ENCODE data around the gene SPTLC3. TPM values are rescaled to one million over a fixed set of nuclear protein-coding genes. Genes with fewer than 3 reads are reported as not detected.

Gene SPTLC3
- polyA plus RNA-seq, 1 donor from 2014 or later = not detected

DNA sequence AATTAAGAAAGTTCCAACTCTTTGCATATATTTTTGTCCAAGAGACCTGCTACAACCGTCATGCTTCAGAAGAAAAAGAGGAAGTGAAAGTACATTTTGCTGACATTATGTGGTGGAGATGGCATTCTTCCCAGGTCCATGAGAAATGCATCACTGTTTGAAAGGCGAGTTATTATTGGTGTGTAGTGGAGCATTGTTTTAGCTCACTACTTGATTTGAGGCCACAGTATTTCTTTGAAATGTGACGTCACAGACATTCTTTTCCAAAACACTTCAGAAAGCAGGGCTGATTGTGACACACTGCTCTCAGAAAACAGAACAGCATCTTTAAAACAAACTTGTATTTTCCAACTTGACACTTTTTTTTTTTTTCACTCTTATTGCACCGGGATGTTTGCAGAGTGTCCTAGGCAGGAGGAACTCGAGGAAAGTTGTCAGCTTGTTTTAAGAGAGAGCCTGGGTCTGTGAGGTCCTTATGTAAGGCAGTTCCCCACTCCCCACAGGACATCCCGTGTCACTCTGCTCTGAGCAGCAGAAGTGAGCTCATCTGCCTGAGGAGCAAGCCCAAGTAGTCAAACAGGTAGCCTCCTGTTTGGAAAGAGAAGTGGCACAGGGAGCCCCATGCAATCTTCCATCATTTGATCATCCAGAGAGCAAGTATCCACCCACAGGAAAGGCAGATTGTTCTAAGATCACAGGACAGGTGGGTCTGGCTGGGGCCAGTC lies 1.1 kb downstream of the SPTLC3 start:
- H3F3A ChIP-seq (ENCODE audit: insufficient read depth, low read length, poor library complexity, severe bottlenecking) = no peaks in the 10 kb centered on the region
- H3K36me3 ChIP-seq (ENCODE audit: insufficient read depth, low read length) = no peaks in the 10 kb centered on the region
- H3K9me3 ChIP-seq (ENCODE audit: low read length) = no peaks in the 10 kb centered on the region
- TF ChIP-seq, protein P1, sequence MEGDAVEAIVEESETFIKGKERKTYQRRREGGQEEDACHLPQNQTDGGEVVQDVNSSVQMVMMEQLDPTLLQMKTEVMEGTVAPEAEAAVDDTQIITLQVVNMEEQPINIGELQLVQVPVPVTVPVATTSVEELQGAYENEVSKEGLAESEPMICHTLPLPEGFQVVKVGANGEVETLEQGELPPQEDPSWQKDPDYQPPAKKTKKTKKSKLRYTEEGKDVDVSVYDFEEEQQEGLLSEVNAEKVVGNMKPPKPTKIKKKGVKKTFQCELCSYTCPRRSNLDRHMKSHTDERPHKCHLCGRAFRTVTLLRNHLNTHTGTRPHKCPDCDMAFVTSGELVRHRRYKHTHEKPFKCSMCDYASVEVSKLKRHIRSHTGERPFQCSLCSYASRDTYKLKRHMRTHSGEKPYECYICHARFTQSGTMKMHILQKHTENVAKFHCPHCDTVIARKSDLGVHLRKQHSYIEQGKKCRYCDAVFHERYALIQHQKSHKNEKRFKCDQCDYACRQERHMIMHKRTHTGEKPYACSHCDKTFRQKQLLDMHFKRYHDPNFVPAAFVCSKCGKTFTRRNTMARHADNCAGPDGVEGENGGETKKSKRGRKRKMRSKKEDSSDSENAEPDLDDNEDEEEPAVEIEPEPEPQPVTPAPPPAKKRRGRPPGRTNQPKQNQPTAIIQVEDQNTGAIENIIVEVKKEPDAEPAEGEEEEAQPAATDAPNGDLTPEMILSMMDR (IDR thresholded peaks at IDR 0.05; ENCODE audit: poor library complexity, severe bottlenecking) = no peak
- TF ChIP-seq, protein P2, sequence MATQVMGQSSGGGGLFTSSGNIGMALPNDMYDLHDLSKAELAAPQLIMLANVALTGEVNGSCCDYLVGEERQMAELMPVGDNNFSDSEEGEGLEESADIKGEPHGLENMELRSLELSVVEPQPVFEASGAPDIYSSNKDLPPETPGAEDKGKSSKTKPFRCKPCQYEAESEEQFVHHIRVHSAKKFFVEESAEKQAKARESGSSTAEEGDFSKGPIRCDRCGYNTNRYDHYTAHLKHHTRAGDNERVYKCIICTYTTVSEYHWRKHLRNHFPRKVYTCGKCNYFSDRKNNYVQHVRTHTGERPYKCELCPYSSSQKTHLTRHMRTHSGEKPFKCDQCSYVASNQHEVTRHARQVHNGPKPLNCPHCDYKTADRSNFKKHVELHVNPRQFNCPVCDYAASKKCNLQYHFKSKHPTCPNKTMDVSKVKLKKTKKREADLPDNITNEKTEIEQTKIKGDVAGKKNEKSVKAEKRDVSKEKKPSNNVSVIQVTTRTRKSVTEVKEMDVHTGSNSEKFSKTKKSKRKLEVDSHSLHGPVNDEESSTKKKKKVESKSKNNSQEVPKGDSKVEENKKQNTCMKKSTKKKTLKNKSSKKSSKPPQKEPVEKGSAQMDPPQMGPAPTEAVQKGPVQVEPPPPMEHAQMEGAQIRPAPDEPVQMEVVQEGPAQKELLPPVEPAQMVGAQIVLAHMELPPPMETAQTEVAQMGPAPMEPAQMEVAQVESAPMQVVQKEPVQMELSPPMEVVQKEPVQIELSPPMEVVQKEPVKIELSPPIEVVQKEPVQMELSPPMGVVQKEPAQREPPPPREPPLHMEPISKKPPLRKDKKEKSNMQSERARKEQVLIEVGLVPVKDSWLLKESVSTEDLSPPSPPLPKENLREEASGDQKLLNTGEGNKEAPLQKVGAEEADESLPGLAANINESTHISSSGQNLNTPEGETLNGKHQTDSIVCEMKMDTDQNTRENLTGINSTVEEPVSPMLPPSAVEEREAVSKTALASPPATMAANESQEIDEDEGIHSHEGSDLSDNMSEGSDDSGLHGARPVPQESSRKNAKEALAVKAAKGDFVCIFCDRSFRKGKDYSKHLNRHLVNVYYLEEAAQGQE (IDR thresholded peaks at IDR 0.05; ENCODE audit: borderline replicate concordance) = no peak
- TF ChIP-seq POLR2AphosphoS5 (IDR thresholded peaks at IDR 0.05) = no peak
- TF ChIP-seq SMC3 (conservative IDR thresholded peaks at IDR 0.05; ENCODE audit: poor library complexity) = no peak
- no peak for TF ChIP-seq EP300 (conservative IDR thresholded peaks at IDR 0.05; ENCODE audit: poor library complexity, severe bottlenecking)
- no peak for TF ChIP-seq TAF1 (IDR thresholded peaks at IDR 0.05; ENCODE audit: low read depth)
- no peak for TF ChIP-seq EZH2 (IDR thresholded peaks at IDR 0.05; ENCODE audit: borderline replicate concordance, insufficient read depth, low read length, poor library complexity, severe bottlenecking)
- TF ChIP-seq MXI1 (conservative IDR thresholded peaks at IDR 0.05; ENCODE audit: poor library complexity, severe bottlenecking) = no peak
- no peak overlapping the region for H3K4me3 ChIP-seq (ENCODE audit: low read length)
- H3K79me2 ChIP-seq (replicated peaks; ENCODE audit: insufficient read depth, low read length) = no peaks in the 10 kb centered on the region
- H2AFZ ChIP-seq (ENCODE audit: low read depth, low read length) = no peak overlapping the region
- H3K4me2 ChIP-seq (ENCODE audit: low read length) = no peak overlapping the region
- no peaks in the 10 kb centered on the region for H3K9me2 ChIP-seq (ENCODE audit: insufficient read depth, low read length)
- H4K20me1 ChIP-seq (ENCODE audit: insufficient read depth) = no peaks in the 10 kb centered on the region
- no peak overlapping the region for H3K9ac ChIP-seq (ENCODE audit: low read length)
- H3K27ac ChIP-seq (ENCODE audit: low read length) = no peak overlapping the region
- H3K27me3 ChIP-seq (ENCODE audit: insufficient read depth, low read depth, low read length) = no peaks in the 10 kb centered on the region

DNA sequence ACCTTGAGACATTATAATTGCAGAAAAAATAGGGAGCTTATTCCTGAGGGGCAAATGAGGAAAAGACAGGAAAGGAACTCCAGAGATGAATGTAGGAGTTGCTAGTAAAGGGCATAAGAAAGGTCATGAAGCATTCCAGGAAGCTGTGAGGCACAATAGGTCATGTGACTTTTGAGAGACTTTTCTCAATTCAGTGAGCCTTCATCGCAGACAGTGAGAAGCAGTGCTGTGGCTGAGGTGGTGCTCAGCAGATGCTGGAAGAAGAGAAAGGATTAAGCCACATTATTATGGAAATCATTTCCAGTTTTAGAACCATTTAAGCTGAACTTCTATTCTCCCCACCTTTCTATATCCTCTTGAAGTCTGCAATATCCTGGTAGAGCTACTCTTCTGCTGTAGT lies 4.1 kb downstream of the SPTLC3 start:
- no peak overlapping the region for H2AFZ ChIP-seq (ENCODE audit: low read depth, low read length)
- H3K9me2 ChIP-seq (ENCODE audit: insufficient read depth, low read length) = no peaks in the 10 kb centered on the region

DNA sequence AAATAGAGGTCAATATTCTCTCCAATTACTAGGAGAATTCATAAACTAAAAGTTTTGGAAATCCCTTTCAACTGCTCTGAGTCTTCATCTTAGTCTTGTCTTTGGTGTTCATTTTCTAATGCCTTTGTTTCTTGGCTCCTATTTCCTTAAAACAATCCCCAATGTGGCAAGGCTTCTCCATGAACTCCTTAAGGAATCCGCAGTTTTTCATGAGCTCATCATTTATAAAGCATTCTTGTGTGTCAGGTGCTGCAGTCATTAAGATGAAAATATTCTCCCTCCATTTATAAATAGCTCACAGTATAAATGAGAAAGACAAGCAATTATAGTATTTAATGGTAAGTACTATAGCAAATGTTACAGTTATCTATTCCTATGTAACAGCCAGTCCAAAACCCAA lies 4.6 kb downstream of the SPTLC3 start:
- H3K4me2 ChIP-seq (ENCODE audit: low read length) = no peak overlapping the region
- H3F3A ChIP-seq (ENCODE audit: insufficient read depth, low read length, poor library complexity, severe bottlenecking) = no peaks in the 10 kb centered on the region
- no peaks in the 10 kb centered on the region for H3K27me3 ChIP-seq (ENCODE audit: insufficient read depth, low read depth, low read length)
- no peak overlapping the region for H3K9ac ChIP-seq (ENCODE audit: low read length)
- TF ChIP-seq EP300 (conservative IDR thresholded peaks at IDR 0.05; ENCODE audit: poor library complexity, severe bottlenecking) (no peak), MXI1 (conservative IDR thresholded peaks at IDR 0.05; ENCODE audit: poor library complexity, severe bottlenecking) (no peak), EZH2 (IDR thresholded peaks at IDR 0.05; ENCODE audit: borderline replicate concordance, insufficient read depth, low read length, poor library complexity, severe bottlenecking) (no peak), POLR2AphosphoS5 (IDR thresholded peaks at IDR 0.05) (no peak), SMC3 (conservative IDR thresholded peaks at IDR 0.05; ENCODE audit: poor library complexity) (no peak), TAF1 (IDR thresholded peaks at IDR 0.05; ENCODE audit: low read depth) (no peak), RAD21 (conservative IDR thresholded peaks at IDR 0.05) (no peak)
- TF ChIP-seq, protein P2 (IDR thresholded peaks at IDR 0.05; ENCODE audit: borderline replicate concordance) = no peak
- TF ChIP-seq, protein P1 (IDR thresholded peaks at IDR 0.05; ENCODE audit: poor library complexity, severe bottlenecking) = no peak
- no peaks in the 10 kb centered on the region for H3K9me2 ChIP-seq (ENCODE audit: insufficient read depth, low read length)
- no peaks in the 10 kb centered on the region for H4K20me1 ChIP-seq (ENCODE audit: insufficient read depth)
- H3K36me3 ChIP-seq (ENCODE audit: insufficient read depth, low read length) = no peaks in the 10 kb centered on the region
- no peak overlapping the region for H3K4me3 ChIP-seq (ENCODE audit: low read length)
- H3K79me2 ChIP-seq (replicated peaks; ENCODE audit: insufficient read depth, low read length) = no peaks in the 10 kb centered on the region
- no peak overlapping the region for H3K27ac ChIP-seq (ENCODE audit: low read length)
- no peaks in the 10 kb centered on the region for H3K9me3 ChIP-seq (ENCODE audit: low read length)
- H2AFZ ChIP-seq (ENCODE audit: low read depth, low read length) = no peak overlapping the region

More for the DNA sequence above, 4.1 kb downstream of the SPTLC3 start:
- TF ChIP-seq POLR2AphosphoS5 (IDR thresholded peaks at IDR 0.05) = no peak
- Histone ChIP-seq H3K27me3 (ENCODE audit: insufficient read depth, low read depth, low read length) (no peaks in the 10 kb centered on the region), H3K4me3 (ENCODE audit: low read length) (no peak overlapping the region), H3K36me3 (ENCODE audit: insufficient read depth, low read length) (no peaks in the 10 kb centered on the region), H3K27ac (ENCODE audit: low read length) (no peak overlapping the region), H3K79me2 (replicated peaks; ENCODE audit: insufficient read depth, low read length) (no peaks in the 10 kb centered on the region), H3K9me3 (ENCODE audit: low read length) (no peaks in the 10 kb centered on the region), H3K4me2 (ENCODE audit: low read length) (no peak overlapping the region), H3K9ac (ENCODE audit: low read length) (no peak overlapping the region), H3F3A (ENCODE audit: insufficient read depth, low read length, poor library complexity, severe bottlenecking) (no peaks in the 10 kb centered on the region), H4K20me1 (ENCODE audit: insufficient read depth) (no peaks in the 10 kb centered on the region)

All from neural cell (in vitro differentiated cells).